Measurements from ENCODE around the gene PPP1R1C. TPM values are rescaled to one million over a fixed set of nuclear protein-coding genes. Genes with fewer than 3 reads are reported as not detected.

The PPP1R1C gene
- total RNA-seq, 1 experiment from 2014 or later, result 4.0 TPM

DNA sequence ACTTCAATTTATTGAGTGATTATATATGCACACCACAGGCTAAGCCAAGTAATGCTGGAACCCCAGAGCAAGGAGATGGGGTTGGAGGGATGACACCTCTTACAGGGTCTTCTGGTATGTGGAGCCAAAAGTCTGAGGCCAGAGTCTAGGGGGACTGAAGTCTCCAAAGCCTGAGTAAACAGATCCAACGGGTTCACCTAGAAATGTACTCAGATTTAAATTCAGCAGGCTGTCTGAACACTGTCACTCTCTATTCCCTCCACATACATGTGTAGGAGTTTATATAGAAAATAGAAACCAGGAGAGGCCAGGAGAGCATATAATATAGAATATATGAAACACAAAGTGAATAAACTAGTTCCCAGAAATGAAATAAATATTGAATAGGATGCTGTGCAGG lies 76.1 kb downstream of the PPP1R1C start:
- no peak overlapping the region for H3K56ac ChIP-seq (ENCODE audit: insufficient read length, low read depth, low read length)
- no peak overlapping the region for H2BK120ac ChIP-seq (ENCODE audit: low read depth, low read length, poor library complexity, severe bottlenecking)
- no peak overlapping the region for H2BK20ac ChIP-seq (ENCODE audit: low read depth, low read length, poor library complexity, severe bottlenecking)
- Mint-ChIP-seq H3K4me1 (no peaks in the 10 kb centered on the region), H3K27me3 (ENCODE audit: low read depth) (no peaks in the 10 kb centered on the region), H3K9me3 (no peaks in the 10 kb centered on the region), H3K27ac (no peak overlapping the region), H3K36me3 (ENCODE audit: insufficient read depth in 1 of 3, low read depth in 3 of 3) (no peaks in the 10 kb centered on the region), H3K4me3 (no peak overlapping the region)
- no peaks in the 10 kb centered on the region for H4K20me1 ChIP-seq (ENCODE audit: control insufficient read depth, insufficient read depth, insufficient read length)
- H4K5ac ChIP-seq (ENCODE audit: insufficient read length, low read depth, low read length), result no peak overlapping the region
- H3K4me1 ChIP-seq (ENCODE audit: insufficient read depth, low read length), result no peaks in the 10 kb centered on the region
- H3K27ac ChIP-seq (ENCODE audit: insufficient read length, low read depth, low read length), result no peak overlapping the region
- H3K79me1 ChIP-seq (ENCODE audit: insufficient read depth, low read depth, low read length, poor library complexity, severe bottlenecking), result no peaks in the 10 kb centered on the region
- no peak overlapping the region for H2BK15ac ChIP-seq (ENCODE audit: low read depth, low read length)
- TF ChIP-seq, protein P1, sequence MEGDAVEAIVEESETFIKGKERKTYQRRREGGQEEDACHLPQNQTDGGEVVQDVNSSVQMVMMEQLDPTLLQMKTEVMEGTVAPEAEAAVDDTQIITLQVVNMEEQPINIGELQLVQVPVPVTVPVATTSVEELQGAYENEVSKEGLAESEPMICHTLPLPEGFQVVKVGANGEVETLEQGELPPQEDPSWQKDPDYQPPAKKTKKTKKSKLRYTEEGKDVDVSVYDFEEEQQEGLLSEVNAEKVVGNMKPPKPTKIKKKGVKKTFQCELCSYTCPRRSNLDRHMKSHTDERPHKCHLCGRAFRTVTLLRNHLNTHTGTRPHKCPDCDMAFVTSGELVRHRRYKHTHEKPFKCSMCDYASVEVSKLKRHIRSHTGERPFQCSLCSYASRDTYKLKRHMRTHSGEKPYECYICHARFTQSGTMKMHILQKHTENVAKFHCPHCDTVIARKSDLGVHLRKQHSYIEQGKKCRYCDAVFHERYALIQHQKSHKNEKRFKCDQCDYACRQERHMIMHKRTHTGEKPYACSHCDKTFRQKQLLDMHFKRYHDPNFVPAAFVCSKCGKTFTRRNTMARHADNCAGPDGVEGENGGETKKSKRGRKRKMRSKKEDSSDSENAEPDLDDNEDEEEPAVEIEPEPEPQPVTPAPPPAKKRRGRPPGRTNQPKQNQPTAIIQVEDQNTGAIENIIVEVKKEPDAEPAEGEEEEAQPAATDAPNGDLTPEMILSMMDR (conservative IDR thresholded peaks at IDR 0.05), result no peak
- H2BK5ac ChIP-seq (ENCODE audit: insufficient read length, low read length), result no peak overlapping the region
- no peak overlapping the region for H2AK5ac ChIP-seq (ENCODE audit: insufficient read length, low read length)
- no peak overlapping the region for H2AFZ ChIP-seq (ENCODE audit: low read length)
- H3K79me2 ChIP-seq (ENCODE audit: insufficient read depth, low read length), result no peaks in the 10 kb centered on the region
- H3K9ac ChIP-seq (ENCODE audit: extremely low read depth, insufficient read length, low read length), result no peak overlapping the region
- no peak overlapping the region for H3K4ac ChIP-seq (ENCODE audit: low read depth, low read length)
- H3K23me2 ChIP-seq (ENCODE audit: insufficient read length, low read depth, low read length, poor library complexity, severe bottlenecking), result no peaks in the 10 kb centered on the region
- no peak overlapping the region for H4K91ac ChIP-seq (ENCODE audit: insufficient read length, low read depth, low read length)
- H3K18ac ChIP-seq (ENCODE audit: insufficient read length, low read depth, low read length), result no peak overlapping the region
- WGBS (ENCODE audit: extremely low coverage, insufficient read length, low lambda C conversion rate), result no CpG with 5 or more reads among the region's 1 CpG
- no peak overlapping the region for H3K23ac ChIP-seq (ENCODE audit: insufficient read length, low read depth, low read length)
- no peaks in the 10 kb centered on the region for H3K27me3 ChIP-seq (ENCODE audit: insufficient read depth, low read length)
- no peaks in the 10 kb centered on the region for H3K9me3 ChIP-seq (ENCODE audit: control insufficient read depth, low read depth, low read length)
- no peak overlapping the region for H3K14ac ChIP-seq (ENCODE audit: insufficient read depth, low read length)
- DNase-seq, result no peak
- no peak overlapping the region for H4K8ac ChIP-seq (replicated peaks; ENCODE audit: insufficient read length, low read depth, low read length)
- no peak overlapping the region for H2BK12ac ChIP-seq (ENCODE audit: insufficient read length, low read depth, low read length)
- no peak overlapping the region for H3T11ph ChIP-seq (ENCODE audit: low read length)
- H3K4me2 ChIP-seq (ENCODE audit: insufficient read depth, insufficient read length, low read length), result no peak overlapping the region
